HG03159 (cell line): ENCODE data around the gene RNF220.

ENCODE experiments used
- ATAC-seq: cut with Tn5 transposase; IDR thresholded peaks from one replicate; pipeline ENCODE4 v1.9.1; 2021; ENCODE audit warnings: mild to moderate bottlenecking, moderate library complexity; ENCODE audit not compliant: unreplicated experiment

The RNF220 gene

DNA sequence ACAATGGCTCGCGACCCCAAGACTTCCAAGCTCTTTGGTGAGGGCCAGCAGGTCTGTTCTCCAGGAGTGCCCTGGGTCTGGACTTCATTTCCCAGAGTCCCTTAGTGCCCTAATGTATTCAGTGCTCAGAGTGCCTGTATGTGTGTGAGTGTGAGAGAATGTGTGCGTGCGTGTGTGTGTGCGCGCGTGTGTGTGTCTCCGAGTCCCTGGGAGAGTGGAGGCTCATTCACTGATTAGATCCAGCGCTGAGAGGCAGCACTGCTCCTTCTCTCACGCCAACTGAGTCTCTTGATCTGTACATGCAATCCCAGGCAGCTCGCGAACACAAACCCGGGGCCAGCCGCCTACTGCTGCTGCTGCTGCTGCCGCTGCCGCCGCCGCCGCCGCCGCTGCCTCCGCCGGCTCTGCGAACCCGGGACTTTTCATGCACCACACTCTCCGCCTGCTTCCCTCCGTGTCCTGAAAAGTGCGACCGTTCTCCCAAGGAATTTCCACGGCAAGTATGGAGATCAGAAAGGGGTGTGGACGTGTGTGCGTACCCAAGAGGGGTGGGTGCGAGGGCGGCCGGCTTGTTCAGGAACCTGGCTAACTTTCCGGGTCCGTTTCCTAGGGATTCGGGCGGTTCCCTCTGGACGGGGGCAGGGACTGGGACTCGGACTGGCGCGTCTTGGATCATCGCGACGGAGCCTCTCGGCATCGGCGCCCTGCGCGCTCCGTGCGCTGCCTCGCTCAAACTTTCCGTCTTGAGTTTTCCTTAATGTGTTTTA, at the start of gene RNF220:
TSS of gene RNF220 (plus strand) at position 225 of the 767 bp plus-strand sequence.
- ATAC-seq, result no peak

DNA sequence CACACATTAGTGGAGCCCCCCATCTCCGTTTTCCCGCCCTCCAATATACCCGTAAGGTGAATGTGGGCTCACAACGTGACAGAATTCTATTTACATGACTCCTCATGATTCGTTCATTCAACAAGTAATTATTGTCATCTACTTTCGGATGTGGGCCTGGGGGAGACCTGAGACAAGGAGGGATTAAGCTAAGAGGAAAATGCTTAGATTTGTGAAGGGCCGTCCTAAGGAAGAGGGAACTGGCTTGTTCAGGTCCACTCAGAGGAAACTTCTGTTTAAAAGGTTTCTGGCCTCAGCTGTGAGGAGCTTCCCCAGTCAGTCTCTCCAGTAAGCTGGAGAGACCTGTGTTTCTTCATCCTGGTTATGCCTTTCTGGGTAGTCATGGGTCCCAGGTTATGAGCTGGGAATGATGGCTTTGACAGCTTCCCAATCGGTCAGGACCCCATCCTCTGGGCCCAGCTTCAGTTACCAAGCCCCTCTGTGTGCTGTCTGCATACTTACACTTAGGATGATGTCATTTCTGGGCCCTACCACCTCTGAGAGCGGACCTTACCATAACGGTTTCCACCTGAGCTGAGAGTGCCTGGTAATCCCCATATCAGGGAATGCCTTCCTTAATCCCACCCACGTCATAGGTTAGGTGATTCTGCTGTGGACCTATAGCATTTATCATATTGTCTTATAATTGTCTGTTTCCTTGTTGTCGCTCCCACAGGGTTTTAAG, 49.3 kb upstream of the RNF220 start:
- no peak for ATAC-seq

DNA sequence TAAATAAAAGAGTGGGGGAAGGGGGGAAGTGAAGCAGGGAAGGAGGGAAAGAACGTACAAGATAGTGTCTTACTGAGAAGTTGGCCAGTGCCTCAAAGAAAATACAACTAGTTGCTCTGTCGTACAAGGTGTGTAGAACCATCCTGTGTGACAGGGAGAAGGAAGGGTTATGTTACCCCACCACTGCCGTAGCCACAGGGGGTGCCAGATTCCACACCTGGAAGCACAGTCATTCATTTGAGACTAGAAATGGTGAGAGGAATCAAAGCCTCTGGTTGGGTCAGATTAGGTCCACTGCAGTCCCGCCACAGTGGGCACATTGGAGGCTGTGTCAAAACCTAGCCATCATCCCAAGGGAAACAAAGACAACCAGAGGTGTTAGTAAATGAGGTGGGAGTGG, 47.3 kb upstream of the RNF220 start:
- ATAC-seq, result no peak

DNA sequence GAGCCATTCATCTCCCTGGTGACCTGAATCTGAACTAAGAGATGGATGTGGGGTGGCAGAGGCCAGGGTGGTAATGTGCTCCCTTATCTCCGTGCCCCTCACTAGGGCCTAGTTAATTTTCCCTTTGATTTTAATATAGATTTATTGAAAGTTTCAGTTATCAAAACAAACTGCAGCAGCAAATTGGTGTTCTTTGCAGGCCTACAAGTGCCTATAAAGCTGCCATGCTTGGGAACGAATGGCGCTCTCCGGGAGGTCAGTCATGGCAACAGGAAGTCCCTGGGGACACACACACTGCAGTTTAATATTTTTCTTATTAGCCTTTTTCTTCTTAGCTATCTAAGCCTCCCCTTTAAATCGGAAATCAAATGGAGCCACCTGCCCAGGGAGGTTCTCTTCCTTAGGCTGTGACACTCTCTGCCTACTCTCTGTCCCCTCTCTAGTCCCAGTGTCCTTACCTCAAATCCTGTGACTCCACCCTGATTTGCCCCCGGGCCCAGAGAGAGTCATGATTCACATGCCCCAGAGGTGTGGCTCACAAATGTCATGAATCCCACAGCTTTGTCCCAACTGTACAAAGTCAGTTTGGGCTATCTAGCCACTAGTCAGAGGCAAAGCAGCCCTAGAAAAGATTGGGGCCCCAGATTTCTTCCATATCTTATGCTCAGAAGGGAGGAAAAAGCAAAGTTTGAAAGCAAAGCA, 45.7 kb upstream of the RNF220 start:
- ATAC-seq, result no peak

DNA sequence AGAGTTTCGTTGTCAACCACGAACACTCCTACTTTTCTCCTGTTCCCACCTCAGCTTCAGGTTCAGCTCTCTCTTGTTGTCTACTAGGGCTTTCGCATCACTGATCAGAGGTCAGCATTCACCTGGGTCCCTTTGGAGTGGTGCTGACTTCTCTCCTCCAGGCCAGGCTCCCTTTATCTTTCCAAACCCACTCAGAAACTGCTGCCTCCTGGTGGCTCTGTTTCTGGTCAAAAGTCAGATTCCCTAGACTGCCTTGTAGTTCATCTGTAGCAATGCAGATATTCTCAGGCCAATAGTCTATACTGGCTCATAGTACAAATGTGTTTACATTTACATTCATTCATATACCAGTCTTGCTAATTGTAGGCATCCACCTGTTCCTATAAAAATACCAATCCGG, 43.6 kb upstream of the RNF220 start:
- no peak for ATAC-seq

DNA sequence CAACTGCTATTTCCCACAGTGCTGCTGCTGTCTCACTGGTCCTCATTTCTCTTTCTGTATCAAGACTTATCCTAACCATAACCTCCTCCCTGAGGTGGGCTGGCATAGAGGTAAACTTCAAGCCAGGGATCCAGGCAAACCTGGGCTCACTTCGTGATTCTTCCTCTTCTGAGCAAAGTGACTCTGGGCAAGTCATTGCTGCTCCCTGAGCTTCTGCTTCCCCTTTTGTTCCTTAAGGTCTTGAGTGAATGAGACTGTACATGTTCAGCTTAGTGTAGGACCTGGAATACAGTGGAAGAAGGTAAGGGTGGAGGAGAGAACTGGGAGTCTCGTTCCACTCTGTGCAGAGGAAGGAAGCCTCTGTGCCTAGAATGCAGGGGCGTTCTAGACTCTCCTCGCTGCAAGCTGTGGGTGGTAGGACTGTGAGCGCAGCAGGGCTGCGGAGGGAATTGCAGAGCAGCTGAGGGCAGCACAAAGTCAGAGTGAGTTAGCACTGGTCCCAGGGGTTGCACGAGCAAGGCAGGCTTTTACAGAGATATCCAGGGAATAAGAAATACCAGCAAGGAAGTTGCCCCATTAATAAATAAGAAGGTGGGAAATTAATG, 38.6 kb upstream of the RNF220 start:
- ATAC-seq, result no peak

DNA sequence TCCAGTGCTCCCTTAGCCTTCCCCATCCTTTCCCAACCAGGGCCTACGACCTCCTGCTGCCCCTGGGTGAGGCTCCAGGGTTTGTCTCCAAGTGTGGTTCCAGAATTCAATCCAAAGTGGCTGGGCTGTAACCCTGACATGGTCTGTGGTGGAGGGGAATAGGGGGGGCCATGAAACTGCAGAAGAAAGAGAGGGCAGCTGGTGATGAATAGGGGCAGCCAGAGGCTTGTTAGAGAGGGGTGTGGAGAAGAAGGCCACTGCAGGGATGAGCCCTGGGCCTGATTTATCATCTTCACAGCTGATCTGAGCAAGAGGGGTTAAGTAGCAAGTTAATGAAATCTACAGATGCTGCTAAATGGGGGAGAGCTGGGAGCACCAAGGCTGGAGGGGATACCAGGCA, 37.1 kb upstream of the RNF220 start:
- no peak for ATAC-seq

DNA sequence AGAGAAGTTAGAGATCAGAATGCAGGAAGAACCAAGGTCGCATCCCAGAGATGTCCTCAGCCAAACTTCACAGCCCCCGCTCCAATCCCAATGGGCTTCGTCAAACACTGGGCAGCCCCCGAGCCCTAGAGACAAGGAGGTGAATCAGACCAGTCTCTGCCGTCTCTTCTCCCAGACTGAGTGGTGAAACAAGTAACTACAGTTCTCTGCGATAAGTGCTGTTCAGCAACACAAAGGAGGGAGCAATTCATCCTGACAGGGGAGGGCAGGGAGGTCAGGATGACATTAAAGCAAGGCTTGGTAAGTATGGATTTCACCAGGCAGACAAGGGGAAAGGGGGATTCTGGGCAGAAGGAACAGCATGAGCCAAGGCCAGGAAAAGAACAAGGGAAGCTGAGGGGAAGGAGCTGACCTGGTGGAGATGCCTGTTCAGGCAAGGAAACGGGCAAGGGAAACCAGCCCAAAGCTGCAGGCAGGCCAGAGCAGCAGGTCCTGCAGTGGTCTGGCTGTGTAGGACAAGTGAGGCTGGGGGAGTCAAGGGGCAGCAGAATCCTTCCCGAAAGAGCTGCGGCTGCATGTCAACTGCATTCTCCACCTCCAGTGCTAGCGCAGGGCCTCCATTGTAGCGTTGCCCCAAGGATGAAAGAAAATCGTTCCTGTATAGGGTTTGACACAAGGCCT, 36.4 kb upstream of the RNF220 start:
- no peak for ATAC-seq

DNA sequence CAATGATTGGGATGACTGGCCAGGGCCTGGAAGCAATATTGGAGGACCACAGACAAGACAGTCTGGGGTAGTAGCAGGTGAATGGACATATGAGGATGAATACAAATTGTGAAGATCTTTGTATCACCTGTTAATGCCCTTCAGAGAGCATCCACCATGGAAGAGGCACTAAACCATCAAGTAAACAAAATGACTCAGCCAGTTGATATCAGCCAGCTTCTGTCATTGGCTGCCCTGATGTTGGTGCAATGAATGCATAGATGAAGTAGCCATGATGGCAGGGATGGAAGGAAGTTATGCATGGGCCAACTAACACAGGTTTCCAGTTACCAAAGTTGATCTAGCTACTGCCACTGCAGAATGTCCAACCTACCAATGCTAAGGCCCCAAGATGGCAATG, 33.8 kb upstream of the RNF220 start:
- ATAC-seq, result no peak

DNA sequence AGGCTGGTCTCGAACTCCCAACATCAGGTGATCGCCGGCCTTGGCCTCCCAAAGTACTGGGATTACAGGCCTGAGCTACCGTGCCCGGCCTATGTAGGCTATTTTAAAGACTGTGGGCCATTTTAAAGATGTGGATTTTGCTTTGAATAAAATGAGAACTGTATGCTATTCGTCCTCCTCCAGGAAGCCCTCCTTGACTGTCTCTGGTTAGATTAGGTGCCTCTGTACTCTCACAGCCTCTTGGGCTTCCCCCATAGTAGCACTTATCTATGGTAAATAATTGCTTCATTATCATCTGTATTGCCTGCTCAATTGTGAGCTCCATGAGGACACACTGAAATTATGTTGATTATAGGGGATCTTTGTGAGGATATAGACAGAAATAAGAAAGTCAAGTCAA, 29.5 kb upstream of the RNF220 start:
- no peak for ATAC-seq

DNA sequence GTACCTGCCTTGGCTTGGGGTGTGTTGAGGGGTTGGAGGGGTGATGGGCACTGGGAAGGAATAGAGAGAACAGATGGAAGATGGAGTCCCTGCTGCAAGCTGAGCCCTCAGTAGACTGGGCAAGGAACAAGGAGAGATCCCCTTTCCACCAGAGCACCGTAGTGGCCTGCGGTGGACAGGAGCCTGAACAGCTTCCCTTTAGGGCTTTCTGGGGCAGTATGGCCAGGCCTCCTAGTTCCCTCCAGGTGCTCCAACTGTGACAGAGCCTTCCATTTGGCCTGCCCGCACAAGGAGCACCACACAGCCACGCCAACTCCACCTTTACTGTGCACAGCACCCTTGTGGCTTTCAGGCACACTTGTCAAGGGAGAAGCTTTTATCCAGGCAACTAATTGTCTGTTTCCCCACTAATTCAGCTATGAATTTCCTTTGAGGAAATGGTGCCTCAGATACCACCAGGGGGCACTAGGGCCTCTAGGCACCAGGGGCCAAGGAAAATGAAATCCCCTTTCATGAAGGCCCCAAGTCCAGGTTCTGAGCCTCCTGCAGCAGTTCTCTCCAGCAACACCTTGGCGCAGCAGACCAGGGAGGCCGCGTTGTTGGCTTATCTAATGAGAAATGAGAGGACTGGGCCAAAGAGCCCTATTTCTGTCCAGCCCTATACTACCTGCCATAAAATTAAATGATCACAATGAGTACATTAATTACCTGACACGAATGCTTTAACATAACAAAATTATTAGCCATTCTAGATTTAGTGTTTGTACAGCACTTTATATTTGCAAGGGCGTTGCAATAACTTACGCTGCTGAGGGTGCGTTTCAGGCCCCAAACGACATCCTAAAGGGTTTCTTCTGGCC, 26.9 kb upstream of the RNF220 start:
- ATAC-seq, result no peak

DNA sequence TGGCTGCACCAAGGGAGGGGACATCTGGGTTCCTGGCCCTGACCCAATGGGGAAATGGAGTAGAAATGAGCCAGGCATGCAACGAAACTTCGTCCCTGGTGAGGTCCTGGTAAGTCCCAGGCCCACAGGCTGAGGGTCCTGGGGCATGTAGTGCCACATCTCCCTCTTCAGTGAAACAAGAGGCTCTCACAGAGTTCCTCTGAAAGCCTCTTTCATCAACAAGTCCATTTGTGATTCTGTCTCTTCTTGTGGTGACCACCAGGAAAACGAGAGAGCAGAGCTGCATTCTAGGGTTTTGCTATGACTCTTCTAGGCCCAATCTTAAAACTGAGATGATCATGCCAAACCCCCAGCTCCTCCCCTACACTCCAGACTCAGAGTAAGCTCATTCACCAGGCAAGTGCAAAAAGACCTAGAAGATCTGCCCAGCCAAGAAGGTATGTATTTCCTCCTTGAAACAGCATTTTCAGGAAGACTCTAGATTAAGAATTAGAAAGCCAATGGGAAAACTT, 24.3 kb upstream of the RNF220 start:
- no peak for ATAC-seq

DNA sequence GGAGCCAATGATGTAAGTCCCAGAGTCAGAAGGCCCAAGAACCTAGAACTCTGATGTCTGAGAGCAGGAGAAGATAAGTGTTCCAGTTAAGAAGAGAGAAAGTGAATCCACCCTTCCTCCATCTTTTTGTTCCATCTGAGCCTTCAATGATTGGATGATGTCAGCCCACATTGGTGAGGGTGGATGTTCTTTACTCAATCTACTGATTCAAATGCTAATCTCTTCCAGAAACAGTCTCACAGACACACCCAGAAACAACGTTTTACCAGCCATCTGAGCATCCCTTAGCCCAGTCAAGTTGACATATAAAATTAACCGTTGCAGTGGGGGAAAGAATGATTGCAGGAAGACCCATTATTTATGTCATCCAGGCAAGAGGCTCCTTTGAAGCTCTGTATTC, 16.5 kb upstream of the RNF220 start:
- ATAC-seq, result no peak

DNA sequence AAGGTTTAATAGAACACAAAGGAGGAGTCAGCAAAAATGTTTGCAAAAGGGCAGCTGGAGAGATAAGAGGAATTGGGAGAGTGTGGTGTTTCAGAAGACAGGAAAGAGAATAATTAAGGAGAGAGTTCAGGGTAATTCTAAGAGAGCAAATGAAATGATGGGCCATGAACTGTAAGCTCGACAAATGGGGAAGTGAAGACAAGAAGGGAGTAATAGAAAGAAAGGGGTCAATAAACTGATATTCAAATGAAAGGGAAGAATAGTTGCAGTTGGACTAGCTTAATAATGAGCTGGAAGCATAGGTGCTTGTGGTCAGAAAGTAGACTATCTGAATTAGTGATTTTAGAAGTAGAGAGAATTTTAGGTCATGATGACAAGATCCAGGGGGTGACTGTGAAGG, 15.6 kb upstream of the RNF220 start:
- no peak for ATAC-seq

DNA sequence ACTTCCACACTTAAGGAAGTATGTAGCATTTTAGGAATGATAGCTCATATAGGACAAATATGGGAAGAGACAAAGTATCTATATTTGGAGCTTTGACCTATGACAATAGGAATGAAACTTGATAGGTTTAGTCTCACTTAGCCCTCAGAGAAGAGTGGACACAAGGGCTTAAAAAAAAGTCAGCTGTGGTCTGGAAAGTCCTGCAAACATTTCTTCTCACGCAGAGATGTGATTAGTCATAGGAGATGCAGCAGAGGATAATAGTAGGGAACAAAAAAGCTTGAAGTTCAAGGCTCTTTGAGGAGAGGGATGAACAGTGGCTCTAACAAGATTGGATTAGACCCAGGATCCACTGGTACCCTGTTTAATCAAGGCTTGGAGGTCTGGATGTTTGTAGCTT, 14.8 kb upstream of the RNF220 start:
- ATAC-seq, result no peak

DNA sequence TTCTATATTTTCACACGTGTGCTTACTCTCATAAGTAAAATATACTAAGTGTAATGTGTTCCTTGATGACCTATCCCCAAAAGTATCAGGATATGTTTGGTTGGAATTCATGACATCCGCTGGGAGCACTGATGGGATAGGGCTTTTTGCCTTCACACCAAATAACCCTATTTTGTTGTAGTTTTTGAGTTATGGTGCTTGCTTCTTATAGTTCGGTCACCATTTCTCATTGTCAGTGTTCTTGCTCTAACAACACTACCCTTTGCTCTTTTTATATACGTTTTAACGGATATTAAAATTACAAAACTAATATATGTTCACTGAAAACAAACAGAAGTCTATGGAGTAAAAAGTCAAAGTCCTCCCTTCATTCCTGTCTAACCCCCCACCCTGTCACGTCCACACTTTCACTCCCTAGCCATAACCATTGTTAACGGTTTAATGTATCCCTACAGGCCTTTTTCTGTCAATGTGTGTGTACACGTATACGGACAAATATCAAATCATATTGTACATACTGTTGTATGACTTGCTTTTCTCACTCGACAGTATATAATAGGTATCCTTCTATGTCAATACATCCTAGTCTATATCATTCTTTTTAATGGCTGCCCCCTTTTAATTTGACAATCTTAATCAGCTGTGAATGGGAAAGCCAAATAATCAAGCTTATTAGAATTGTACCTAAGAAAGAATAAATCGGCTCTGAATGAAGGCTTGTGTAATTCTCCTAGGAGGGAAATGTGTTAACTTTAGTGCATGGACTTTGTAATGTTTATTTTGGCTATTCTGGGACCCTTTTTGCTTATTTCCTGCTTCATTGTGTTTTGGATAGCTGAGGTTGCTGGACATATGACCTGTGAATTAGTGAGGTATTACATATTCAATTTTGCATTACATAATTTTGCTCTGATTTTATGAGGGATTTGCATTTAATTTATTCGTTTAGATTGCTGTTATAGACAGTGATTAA, 3.5 kb upstream of the RNF220 start:
- no peak for ATAC-seq

DNA sequence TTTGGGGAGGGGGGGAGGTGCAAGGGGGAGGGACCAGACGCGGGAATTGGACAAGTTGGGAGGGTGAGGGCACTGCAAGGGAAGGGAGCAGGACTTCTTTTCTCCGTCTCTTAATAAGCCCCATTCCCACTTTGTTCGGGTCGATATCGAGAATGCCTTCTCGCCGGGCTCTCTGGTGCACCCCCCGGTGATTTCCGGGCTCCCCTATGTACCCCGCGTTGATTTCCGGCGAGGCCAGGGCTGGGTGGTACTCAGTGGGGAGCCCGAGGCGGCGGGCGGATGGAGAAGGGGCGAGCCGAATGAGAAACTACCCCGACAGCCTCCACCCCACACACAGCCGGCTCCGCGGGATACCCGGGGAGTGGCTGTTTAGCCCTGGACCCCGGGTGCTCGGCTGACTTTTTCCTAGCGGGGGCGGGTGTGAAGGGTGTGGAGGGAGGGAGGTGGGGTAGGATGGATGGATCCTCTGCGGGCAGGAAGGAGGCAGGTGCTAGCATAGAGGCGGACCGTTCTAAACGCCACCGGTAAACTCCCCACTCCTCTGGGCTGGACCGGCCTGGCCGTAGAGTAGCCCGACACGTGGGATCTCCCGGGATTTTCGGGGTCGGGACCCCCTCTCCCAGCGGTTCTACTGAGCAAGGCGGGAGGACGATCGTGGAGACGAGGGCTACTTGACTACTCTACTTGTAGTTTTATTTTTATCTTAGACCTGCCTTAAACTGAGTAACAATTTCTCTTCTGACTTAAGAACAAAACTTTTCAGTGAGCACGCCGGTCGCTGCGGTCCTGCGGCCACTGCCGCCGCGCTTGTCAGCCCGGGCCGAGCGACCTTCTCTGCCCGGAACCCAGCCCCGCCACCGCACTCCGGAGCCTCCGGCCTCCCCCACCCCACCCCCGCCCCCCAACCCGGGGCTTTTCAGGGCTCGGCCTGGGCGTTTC, 1.0 kb downstream of the RNF220 start:
- no peak for ATAC-seq
